ENCODE results near the gene PPP1R13B. TPM values are rescaled to one million over a fixed set of nuclear protein-coding genes. Genes with fewer than 3 reads are reported as not detected.

PPP1R13B gene
- polyA plus RNA-seq, 1 of the 3 experiments (the other 2 are of a cell fraction): 5.7 TPM

- TF ChIP-seq REST (IDR thresholded peaks at IDR 0.05; ENCODE audit: low read depth, low read length) (no peak), GATA2 (CRISPR knock-in tag; IDR thresholded peaks at IDR 0.05) (no peak), EP300 (IDR thresholded peaks at IDR 0.05; ENCODE audit: borderline replicate concordance in 1 of 2, low read depth in 1 of 2, low read length in 1 of 2) (no peak), ELF1 (IDR thresholded peaks at IDR 0.05) (no peak)
- TF ChIP-seq, protein P1, sequence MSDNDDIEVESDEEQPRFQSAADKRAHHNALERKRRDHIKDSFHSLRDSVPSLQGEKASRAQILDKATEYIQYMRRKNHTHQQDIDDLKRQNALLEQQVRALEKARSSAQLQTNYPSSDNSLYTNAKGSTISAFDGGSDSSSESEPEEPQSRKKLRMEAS (IDR thresholded peaks at IDR 0.05; ENCODE audit: low read depth): no peak
Observed at GRCh38 chr14:103806805-103807204, 40.6 kb downstream of the PPP1R13B start (continued).

DNA sequence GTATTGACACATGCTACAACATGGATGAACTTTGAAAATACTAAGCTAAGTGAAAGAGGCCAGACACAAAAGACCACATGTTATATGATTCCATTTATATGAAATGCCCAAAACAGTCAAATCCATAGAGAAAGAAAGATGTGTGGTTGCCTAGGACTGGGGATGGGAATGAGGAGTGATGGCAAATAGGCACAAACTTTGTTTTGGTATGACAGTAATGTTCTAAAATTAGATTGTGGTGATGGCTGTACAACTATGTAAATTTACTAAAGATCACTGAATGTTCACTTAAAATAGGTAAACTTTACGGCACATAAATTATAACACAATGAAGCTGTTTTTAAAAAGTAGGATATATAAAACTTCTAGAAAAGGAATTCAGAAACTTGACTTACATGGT, 41.7 kb downstream of the PPP1R13B start:
- Histone ChIP-seq H3K9me3 (no peaks in the 10 kb centered on the region), H2AFZ (ENCODE audit: low read depth) (no peak overlapping the region), H3K4me3 (ENCODE audit: low read depth in 2 of 2, low read length in 1 of 2) (no peak overlapping the region), H3K79me2 (ENCODE audit: insufficient read depth) (peaks cover 3% of the 10 kb centered on the region; the same call in 1 of the 2 replicates), H3F3A (replicated peaks; ENCODE audit: insufficient read depth) (peaks cover 12% of the 10 kb centered on the region), H3K4me1 (ENCODE audit: control insufficient read depth in 1 of 2, insufficient read depth in 2 of 2, low read depth in 1 of 2, low read length in 1 of 2) (peaks cover 0 to 4% of the 10 kb centered on the region in 2 experiments; a peak in 1 of 4 replicates), H4K20me1 (ENCODE audit: insufficient read depth) (0 out of 2 replicates have a peak, but pooled peaks cover 8% of the 10 kb centered on the region), H3K27ac (ENCODE audit: low read depth in 2 of 2, low read length in 1 of 2) (no peak overlapping the region), H3K9ac (no peak overlapping the region), H3K36me3 (replicated peaks in 1 of 2; ENCODE audit: control insufficient read depth in 1 of 2, insufficient read depth in 2 of 2, low read length in 1 of 2) (no peaks in the 10 kb centered on the region), H3K4me2 (no peak overlapping the region; the same call in 1 of the 2 replicates), H3K9me2 (no peaks in the 10 kb centered on the region), H3K27me3 (ENCODE audit: insufficient read depth) (no peaks in the 10 kb centered on the region)
- no peak for TF ChIP-seq RCOR1 (IDR thresholded peaks at IDR 0.05; ENCODE audit: low read length)
- no peak for TF ChIP-seq YY1 (IDR thresholded peaks at IDR 0.05; ENCODE audit: low read depth)
- 91% methylated on average over 1 of the region's 1 CpG for WGBS (ENCODE audit: low lambda C conversion rate)
- ChIA-PET POLR2A (interaction anchor here (0.5 kb wide), 1 partner anchor 234 kb away, joined by 3 read pairs; no protein-coding TSS in a partner anchor), CTCF (interaction anchor here (1.0 to 10.7 kb wide), 11 partner anchors 12 to 270 kb away, joined by 3 to 197 read pairs (median 4); no protein-coding TSS in a partner anchor)
- DNase-seq: no peak

DNA sequence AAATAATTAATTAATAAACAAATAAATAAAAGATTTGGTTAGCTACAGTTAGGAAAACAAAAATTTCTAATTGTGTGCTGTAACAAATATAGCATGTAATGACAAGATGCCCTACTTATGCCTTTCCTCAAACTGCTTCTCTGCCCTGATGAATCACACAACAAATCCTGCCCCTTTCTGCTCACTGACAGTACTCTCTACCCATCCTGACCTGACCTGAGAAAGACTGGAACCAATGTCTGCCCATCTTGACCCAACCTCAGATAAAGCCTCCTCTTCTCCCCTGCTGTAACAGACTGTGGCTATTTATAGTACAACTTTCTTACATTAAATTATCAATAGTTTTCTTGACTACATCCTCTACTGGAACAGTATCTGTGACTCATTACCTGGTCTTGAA, 43.7 kb downstream of the PPP1R13B start:
- Histone ChIP-seq H3K4me2 (no peak overlapping the region), H3K4me1 (ENCODE audit: control insufficient read depth in 1 of 2, insufficient read depth in 2 of 2, low read depth in 1 of 2, low read length in 1 of 2) (peaks cover 0 to 4% of the 10 kb centered on the region in 2 experiments; a peak in 1 of 4 replicates), H3K9ac (no peak overlapping the region), H2AFZ (ENCODE audit: low read depth) (no peak overlapping the region), H3F3A (replicated peaks; ENCODE audit: insufficient read depth) (peaks cover 10% of the 10 kb centered on the region), H3K27ac (ENCODE audit: low read depth in 2 of 2, low read length in 1 of 2) (peak overlapping the region in 1 of 2 experiments; percentile 28; a peak in 1 of 4 replicates), H3K79me2 (ENCODE audit: insufficient read depth) (peaks cover 7% of the 10 kb centered on the region; the same call in 1 of the 2 replicates), H3K27me3 (ENCODE audit: insufficient read depth) (no peaks in the 10 kb centered on the region), H3K9me2 (no peaks in the 10 kb centered on the region), H3K36me3 (replicated peaks in 1 of 2; ENCODE audit: control insufficient read depth in 1 of 2, insufficient read depth in 2 of 2, low read length in 1 of 2) (no peaks in the 10 kb centered on the region), H3K4me3 (ENCODE audit: low read depth in 2 of 2, low read length in 1 of 2) (no peak overlapping the region), H4K20me1 (ENCODE audit: insufficient read depth) (0 out of 2 replicates have a peak, but pooled peaks cover 5% of the 10 kb centered on the region), H3K9me3 (no peaks in the 10 kb centered on the region)
- ChIA-PET POLR2A (no interaction called here), CTCF (interaction anchor here (2.9 to 10.7 kb wide), 3 partner anchors 12 to 177 kb away, joined by 15 to 197 read pairs (median 45); no protein-coding TSS in a partner anchor)
- no peak for DNase-seq
- no peak for TF ChIP-seq JUND (IDR thresholded peaks at IDR 0.05)
- no peak for TF ChIP-seq MEF2A (IDR thresholded peaks at IDR 0.05; ENCODE audit: borderline replicate concordance, low read depth)
- TF ChIP-seq FOSL2 (IDR thresholded peaks at IDR 0.05; ENCODE audit: borderline replicate concordance, low read depth): 0 out of 2 replicates have a peak, but pooled peaks have one; percentile 16
- no peak for TF ChIP-seq GABPA (IDR thresholded peaks at IDR 0.05; ENCODE audit: low read depth)
- TF ChIP-seq PBX3 (IDR thresholded peaks at IDR 0.05): peak; percentile 75
